ENCODE results near the gene GSKIP. TPM values are rescaled to one million over a fixed set of nuclear protein-coding genes. Genes with fewer than 3 reads are reported as not detected.

GSKIP gene
- total and polyA plus RNA-seq, 2 donors (not counting 1 experiment from before 2014, with no cell fraction given), result 30.2 to 45.5 TPM

- Histone ChIP-seq H2AFZ (ENCODE audit: low read length) (peak overlapping the region; percentile 4), H3K79me2 (ENCODE audit: control insufficient read depth, insufficient read depth, low read length) (no peaks in the 10 kb centered on the region), H3K27ac (ENCODE audit: insufficient read depth, low read length) (no peak overlapping the region), H3K27me3 (ENCODE audit: control insufficient read depth, insufficient read depth, low read length) (no peaks in the 10 kb centered on the region), H3K9ac (ENCODE audit: insufficient read depth, low read length) (no peak overlapping the region), H3K4me3 (replicated peaks in 1 of 4; ENCODE audit: control extremely low read depth in 1 of 4, insufficient read depth in 1 of 4, low read depth in 3 of 4, low read length in 4 of 4) (peak overlapping the region in 1 of 4 experiments; percentile 55), H3K4me2 (ENCODE audit: extremely low read depth, insufficient read depth, low read length) (peak overlapping the region; percentile 78), H3K36me3 (ENCODE audit: control insufficient read depth, insufficient read depth, low read length) (no peaks in the 10 kb centered on the region), H4K20me1 (ENCODE audit: control insufficient read depth, extremely low read depth, insufficient read depth, low read length) (no peaks in the 10 kb centered on the region), H3K4me1 (ENCODE audit: control insufficient read depth, extremely low read depth, insufficient read depth, low read length) (no peaks in the 10 kb centered on the region), H3K9me3 (ENCODE audit: control insufficient read depth, insufficient read depth, low read depth, low read length) (no peaks in the 10 kb centered on the region)
- no peak for TF ChIP-seq CTCF (conservative IDR thresholded peaks at IDR 0.05 in 1 of 2, IDR thresholded peaks at IDR 0.05 in 1 of 2; ENCODE audit: low read depth in 1 of 2, low read length in 2 of 2)
- no peak for TF ChIP-seq EZH2 (IDR thresholded peaks at IDR 0.05; ENCODE audit: low read length, missing control alignments)
- no peak for DNase-seq (ENCODE audit: low read depth in 2 of 2)
These were observed 60.3 kb downstream of the GSKIP start for GRCh38 chr14:96423446-96424108.

GRCh38 chr14:96424109-96424989 lies 61.0 kb downstream of the GSKIP start:
- H3K36me3 ChIP-seq (ENCODE audit: control insufficient read depth, insufficient read depth, low read length), result no peaks in the 10 kb centered on the region
- TF ChIP-seq CTCF (conservative IDR thresholded peaks at IDR 0.05 in 1 of 2, IDR thresholded peaks at IDR 0.05 in 1 of 2; ENCODE audit: low read depth in 1 of 2, low read length in 2 of 2) (peak; percentile 68 to 71), EZH2 (IDR thresholded peaks at IDR 0.05; ENCODE audit: low read length, missing control alignments) (no peak)
- no peaks in the 10 kb centered on the region for H3K9me3 ChIP-seq (ENCODE audit: control insufficient read depth, insufficient read depth, low read depth, low read length)
- peak overlapping the region; percentile 4 for H2AFZ ChIP-seq (ENCODE audit: low read length)
- H3K4me3 ChIP-seq (replicated peaks in 1 of 4; ENCODE audit: control extremely low read depth in 1 of 4, insufficient read depth in 1 of 4, low read depth in 3 of 4, low read length in 4 of 4), result peak overlapping the region in 2 of 4 experiments; percentile 55 to 73
- H3K4me2 ChIP-seq (ENCODE audit: extremely low read depth, insufficient read depth, low read length), result peak overlapping the region; percentile 78
- no peaks in the 10 kb centered on the region for H4K20me1 ChIP-seq (ENCODE audit: control insufficient read depth, extremely low read depth, insufficient read depth, low read length)
- H3K27me3 ChIP-seq (ENCODE audit: control insufficient read depth, insufficient read depth, low read length), result no peaks in the 10 kb centered on the region
- no peak overlapping the region for H3K9ac ChIP-seq (ENCODE audit: insufficient read depth, low read length)
- H3K79me2 ChIP-seq (ENCODE audit: control insufficient read depth, insufficient read depth, low read length), result no peaks in the 10 kb centered on the region
- no peak overlapping the region for H3K27ac ChIP-seq (ENCODE audit: insufficient read depth, low read length)
- H3K4me1 ChIP-seq (ENCODE audit: control insufficient read depth, extremely low read depth, insufficient read depth, low read length), result no peaks in the 10 kb centered on the region
- DNase-seq (ENCODE audit: low read depth in 2 of 2), result peak; percentile 54 to 83

GRCh38 chr14:96434040-96434439 lies 70.7 kb downstream of the GSKIP start:
- H3K27ac ChIP-seq (ENCODE audit: insufficient read depth, low read length), result no peak overlapping the region
- H3K79me2 ChIP-seq (ENCODE audit: control insufficient read depth, insufficient read depth, low read length), result no peaks in the 10 kb centered on the region
- no peak overlapping the region for H2AFZ ChIP-seq (ENCODE audit: low read length)
- H3K9ac ChIP-seq (ENCODE audit: insufficient read depth, low read length), result no peak overlapping the region
- no peaks in the 10 kb centered on the region for H3K36me3 ChIP-seq (ENCODE audit: control insufficient read depth, insufficient read depth, low read length)
- no peak for TF ChIP-seq EZH2 (IDR thresholded peaks at IDR 0.05; ENCODE audit: low read length, missing control alignments)
- no peak overlapping the region for H3K4me3 ChIP-seq (replicated peaks in 1 of 4; ENCODE audit: control extremely low read depth in 1 of 4, insufficient read depth in 1 of 4, low read depth in 3 of 4, low read length in 4 of 4)
- no peaks in the 10 kb centered on the region for H3K27me3 ChIP-seq (ENCODE audit: control insufficient read depth, insufficient read depth, low read length)
- no peaks in the 10 kb centered on the region for H3K9me3 ChIP-seq (ENCODE audit: control insufficient read depth, insufficient read depth, low read depth, low read length)
- no peaks in the 10 kb centered on the region for H4K20me1 ChIP-seq (ENCODE audit: control insufficient read depth, extremely low read depth, insufficient read depth, low read length)
- H3K4me2 ChIP-seq (ENCODE audit: extremely low read depth, insufficient read depth, low read length), result no peak overlapping the region
- DNase-seq (ENCODE audit: low read depth in 2 of 2), result no peak
- no peaks in the 10 kb centered on the region for H3K4me1 ChIP-seq (ENCODE audit: control insufficient read depth, extremely low read depth, insufficient read depth, low read length)

Other genes with a start within 250 kb of the GSKIP start
- gene BDKRB2, start 158.7 kb upstream of the GSKIP start, total RNA-seq, result 43.9 and 91.5 TPM in 2 replicates
- 24.0 and 26.8 TPM in 2 replicates for gene BDKRB2, start 158.7 kb upstream of the GSKIP start, polyA plus RNA-seq
- gene BDKRB1, start 107.3 kb upstream of the GSKIP start, total RNA-seq, result 16.7 and 22.5 TPM in 2 replicates
- gene BDKRB1, start 107.3 kb upstream of the GSKIP start, polyA plus RNA-seq, result 5.4 and 32.9 TPM in 2 replicates
- gene ATG2B, start 185 bp upstream of the GSKIP start, total RNA-seq, result 23.9 and 30.9 TPM in 2 replicates
- gene ATG2B, start 185 bp upstream of the GSKIP start, polyA plus RNA-seq, result 15.0 and 17.6 TPM in 2 replicates
- gene AK7, start 28.6 kb downstream of the GSKIP start, total RNA-seq, result 0.77 and 1.2 TPM in 2 replicates
- gene AK7, start 28.6 kb downstream of the GSKIP start, polyA plus RNA-seq, result 0.39 and 0.44 TPM in 2 replicates
- gene PAPOLA, start 138.9 kb downstream of the GSKIP start, total RNA-seq, result 103 and 109 TPM in 2 replicates
- 140 and 141 TPM in 2 replicates for gene PAPOLA, start 138.9 kb downstream of the GSKIP start, polyA plus RNA-seq

Data from fibroblast of lung (primary cell).